ENCODE data around the gene GSG1L. TPM values are rescaled to one million over a fixed set of nuclear protein-coding genes. Genes with fewer than 3 reads are reported as not detected.
A peak's percentile ranks its signal among the peaks of the same experiment; 100 is the strongest.
"Not testable (repeated sequence)": the region's sequence is repeated elsewhere in the genome, so short reads cannot be mapped to it uniquely, and the experiment has no call there.

GSG1L gene
- total RNA-seq, 4 donors from 2014 or later, result not detected

- Histone ChIP-seq H3K9me3 (no peaks in the 10 kb centered on the region), H3K27ac (no peak overlapping the region), H3K4me3 (no peak overlapping the region), H3K36me3 (no peaks in the 10 kb centered on the region), H3K4me1 (no peaks in the 10 kb centered on the region), H3K27me3 (no peaks in the 10 kb centered on the region)
- DNase-seq, result peak in 1 of 3 donors; percentile 2
- TF ChIP-seq POLR2A (IDR thresholded peaks at IDR 0.05), result no peak
- TF ChIP-seq CTCF (IDR thresholded peaks at IDR 0.05), result no peak
Observed at GRCh38 chr16:27984121-27984520, 79.4 kb downstream of the GSG1L start.

GRCh38 chr16:27983244-27983643 lies 80.3 kb downstream of the GSG1L start:
- Histone ChIP-seq H3K36me3 (no peaks in the 10 kb centered on the region), H3K4me1 (no peaks in the 10 kb centered on the region), H3K9me3 (no peaks in the 10 kb centered on the region), H3K4me3 (no peak overlapping the region), H3K27me3 (no peaks in the 10 kb centered on the region), H3K27ac (no peak overlapping the region)
- TF ChIP-seq CTCF (IDR thresholded peaks at IDR 0.05) (no peak), POLR2A (IDR thresholded peaks at IDR 0.05) (no peak)
- no peak for DNase-seq

- peak in 1 of 3 donors; percentile 14 for DNase-seq
- H3K4me3 ChIP-seq, result no peak overlapping the region
- no peaks in the 10 kb centered on the region for H3K36me3 ChIP-seq
- no peaks in the 10 kb centered on the region for H3K27me3 ChIP-seq
- H3K9me3 ChIP-seq, result no peaks in the 10 kb centered on the region
- no peak overlapping the region for H3K27ac ChIP-seq
- no peaks in the 10 kb centered on the region for H3K4me1 ChIP-seq
- no peak for TF ChIP-seq CTCF (IDR thresholded peaks at IDR 0.05)
- no peak for TF ChIP-seq POLR2A (IDR thresholded peaks at IDR 0.05)
Observed at GRCh38 chr16:27982184-27982583, 81.3 kb downstream of the GSG1L start.

- DNase-seq, result peak in 1 of 3 donors; percentile 11
- H3K9me3 ChIP-seq, result no peaks in the 10 kb centered on the region
- no peaks in the 10 kb centered on the region for H3K4me1 ChIP-seq
- H3K27ac ChIP-seq, result no peak overlapping the region
- TF ChIP-seq CTCF (IDR thresholded peaks at IDR 0.05) (no peak), POLR2A (IDR thresholded peaks at IDR 0.05) (no peak)
- H3K27me3 ChIP-seq, result no peaks in the 10 kb centered on the region
- no peaks in the 10 kb centered on the region for H3K36me3 ChIP-seq
- no peak overlapping the region for H3K4me3 ChIP-seq
Observed at GRCh38 chr16:27980919-27981700, 82.4 kb downstream of the GSG1L start.

- Histone ChIP-seq H3K27me3 (no peaks in the 10 kb centered on the region), H3K36me3 (no peaks in the 10 kb centered on the region), H3K4me1 (no peaks in the 10 kb centered on the region), H3K4me3 (no peak overlapping the region), H3K27ac (no peak overlapping the region), H3K9me3 (no peaks in the 10 kb centered on the region)
- peak in 1 of 3 donors; percentile 15 for DNase-seq
- TF ChIP-seq CTCF (IDR thresholded peaks at IDR 0.05) (no peak), POLR2A (IDR thresholded peaks at IDR 0.05) (no peak)
Observed at GRCh38 chr16:27980076-27980775, 83.3 kb downstream of the GSG1L start.

- DNase-seq, H3K4me3 ChIP-seq, H3K27ac ChIP-seq, H3K36me3 ChIP-seq, H3K27me3 ChIP-seq, H3K4me1 ChIP-seq, H3K9me3 ChIP-seq: not testable (repeated sequence)
Observed at GRCh38 chr16:27979668-27980067, 83.8 kb downstream of the GSG1L start.
